Measurements from ENCODE around the gene TNFRSF13B.

DNA sequence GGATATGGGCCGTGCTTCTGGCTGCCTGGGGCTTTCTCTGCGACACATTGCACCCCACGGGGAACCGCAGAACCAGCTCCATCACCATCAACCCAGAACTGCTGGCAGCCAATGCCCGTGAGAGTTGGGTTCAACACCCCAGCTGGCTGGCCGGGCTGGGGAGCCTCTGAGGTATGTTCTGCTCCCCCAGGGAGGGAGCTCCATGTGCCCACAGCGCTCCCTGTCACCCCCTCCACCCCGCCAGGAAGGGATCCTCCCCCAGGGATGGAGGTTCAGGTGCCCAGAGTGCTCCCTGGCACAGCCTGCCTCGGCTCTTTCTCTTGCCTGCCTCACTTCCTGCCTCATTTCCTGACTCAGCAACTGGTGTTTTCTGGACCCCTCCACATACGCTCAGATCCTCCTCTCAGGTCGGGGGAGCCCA lies 46.1 kb upstream of the TNFRSF13B start:
- TF ChIP-seq, protein P1, sequence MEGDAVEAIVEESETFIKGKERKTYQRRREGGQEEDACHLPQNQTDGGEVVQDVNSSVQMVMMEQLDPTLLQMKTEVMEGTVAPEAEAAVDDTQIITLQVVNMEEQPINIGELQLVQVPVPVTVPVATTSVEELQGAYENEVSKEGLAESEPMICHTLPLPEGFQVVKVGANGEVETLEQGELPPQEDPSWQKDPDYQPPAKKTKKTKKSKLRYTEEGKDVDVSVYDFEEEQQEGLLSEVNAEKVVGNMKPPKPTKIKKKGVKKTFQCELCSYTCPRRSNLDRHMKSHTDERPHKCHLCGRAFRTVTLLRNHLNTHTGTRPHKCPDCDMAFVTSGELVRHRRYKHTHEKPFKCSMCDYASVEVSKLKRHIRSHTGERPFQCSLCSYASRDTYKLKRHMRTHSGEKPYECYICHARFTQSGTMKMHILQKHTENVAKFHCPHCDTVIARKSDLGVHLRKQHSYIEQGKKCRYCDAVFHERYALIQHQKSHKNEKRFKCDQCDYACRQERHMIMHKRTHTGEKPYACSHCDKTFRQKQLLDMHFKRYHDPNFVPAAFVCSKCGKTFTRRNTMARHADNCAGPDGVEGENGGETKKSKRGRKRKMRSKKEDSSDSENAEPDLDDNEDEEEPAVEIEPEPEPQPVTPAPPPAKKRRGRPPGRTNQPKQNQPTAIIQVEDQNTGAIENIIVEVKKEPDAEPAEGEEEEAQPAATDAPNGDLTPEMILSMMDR (IDR thresholded peaks at IDR 0.05; ENCODE audit: low read length) = no peak
- no peak for TF ChIP-seq EZH2 (IDR thresholded peaks at IDR 0.05; ENCODE audit: borderline replicate concordance, low read length)
